GM12865 (cell line): ENCODE data around the gene STK39.

Experiments used
- DNase-seq: peaks from one replicate; pipeline ENCODE4 v3.0.0; 2010; ENCODE audit warnings: low read depth
- H3K4me3 ChIP-seq: 2 replicates; pipeline ENCODE4 v1.5.1; 2011; ENCODE audit warnings: mild to moderate bottlenecking, low read depth, low read length, control low read depth
- TF ChIP-seq, protein P1 (sequence below): IDR thresholded peaks from 2 replicates; pipeline ENCODE4 v1.5.1; 2011; ENCODE audit warnings: low read length, control low read depth, low read depth, inconsistent platforms; ENCODE audit not compliant: insufficient read depth; ENCODE audit errors: missing control alignments

STK39 gene

DNA sequence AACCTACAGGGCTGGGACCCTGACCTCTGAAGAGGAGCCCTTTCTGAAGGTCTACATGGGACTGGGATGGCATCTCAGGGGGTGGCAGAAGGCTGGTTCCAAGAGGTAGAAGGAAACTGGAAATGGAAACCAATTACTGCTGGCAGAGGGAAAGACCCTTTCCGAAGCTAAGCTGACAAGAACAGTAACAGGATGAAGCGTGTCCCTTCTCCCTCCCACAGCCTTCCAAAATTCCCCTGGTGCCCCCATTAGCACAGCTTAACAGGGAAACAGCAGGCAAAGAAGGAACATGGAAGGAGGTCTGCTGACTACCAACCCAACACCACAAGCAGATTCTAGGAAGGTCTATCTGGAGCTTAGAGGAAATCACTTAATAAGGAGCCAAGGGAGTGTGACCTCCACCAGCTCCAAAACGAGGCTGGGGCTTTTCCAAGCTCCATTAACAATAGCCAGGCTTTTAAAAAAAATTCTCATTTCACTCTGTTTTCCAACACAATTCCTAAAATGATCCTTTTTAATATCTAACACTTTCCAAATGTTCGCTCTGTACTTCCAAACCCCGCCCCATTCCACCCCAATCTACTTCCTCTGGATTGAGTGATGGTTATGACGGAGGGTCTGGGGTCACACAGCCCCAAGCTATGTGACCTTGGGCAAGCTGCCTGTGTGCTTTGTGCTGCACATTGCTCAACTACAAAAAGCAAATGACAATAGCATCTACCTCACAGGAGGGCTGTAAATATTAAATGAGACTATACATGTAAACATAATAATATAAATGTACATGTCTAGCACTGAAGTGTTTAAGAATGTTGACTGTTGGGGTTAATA lies 55.2 kb downstream of the STK39 start:
- TF ChIP-seq, protein P1, sequence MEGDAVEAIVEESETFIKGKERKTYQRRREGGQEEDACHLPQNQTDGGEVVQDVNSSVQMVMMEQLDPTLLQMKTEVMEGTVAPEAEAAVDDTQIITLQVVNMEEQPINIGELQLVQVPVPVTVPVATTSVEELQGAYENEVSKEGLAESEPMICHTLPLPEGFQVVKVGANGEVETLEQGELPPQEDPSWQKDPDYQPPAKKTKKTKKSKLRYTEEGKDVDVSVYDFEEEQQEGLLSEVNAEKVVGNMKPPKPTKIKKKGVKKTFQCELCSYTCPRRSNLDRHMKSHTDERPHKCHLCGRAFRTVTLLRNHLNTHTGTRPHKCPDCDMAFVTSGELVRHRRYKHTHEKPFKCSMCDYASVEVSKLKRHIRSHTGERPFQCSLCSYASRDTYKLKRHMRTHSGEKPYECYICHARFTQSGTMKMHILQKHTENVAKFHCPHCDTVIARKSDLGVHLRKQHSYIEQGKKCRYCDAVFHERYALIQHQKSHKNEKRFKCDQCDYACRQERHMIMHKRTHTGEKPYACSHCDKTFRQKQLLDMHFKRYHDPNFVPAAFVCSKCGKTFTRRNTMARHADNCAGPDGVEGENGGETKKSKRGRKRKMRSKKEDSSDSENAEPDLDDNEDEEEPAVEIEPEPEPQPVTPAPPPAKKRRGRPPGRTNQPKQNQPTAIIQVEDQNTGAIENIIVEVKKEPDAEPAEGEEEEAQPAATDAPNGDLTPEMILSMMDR: no peak
- no peak overlapping the region for H3K4me3 ChIP-seq
- DNase-seq: no peak

GRCh38 chr2:168190590-168191336 lies 56.6 kb downstream of the STK39 start:
- no peak for DNase-seq
- TF ChIP-seq, protein P1: no peak
- H3K4me3 ChIP-seq: no peak overlapping the region

GRCh38 chr2:168189835-168190569 lies 57.4 kb downstream of the STK39 start:
- no peak overlapping the region for H3K4me3 ChIP-seq

DNA sequence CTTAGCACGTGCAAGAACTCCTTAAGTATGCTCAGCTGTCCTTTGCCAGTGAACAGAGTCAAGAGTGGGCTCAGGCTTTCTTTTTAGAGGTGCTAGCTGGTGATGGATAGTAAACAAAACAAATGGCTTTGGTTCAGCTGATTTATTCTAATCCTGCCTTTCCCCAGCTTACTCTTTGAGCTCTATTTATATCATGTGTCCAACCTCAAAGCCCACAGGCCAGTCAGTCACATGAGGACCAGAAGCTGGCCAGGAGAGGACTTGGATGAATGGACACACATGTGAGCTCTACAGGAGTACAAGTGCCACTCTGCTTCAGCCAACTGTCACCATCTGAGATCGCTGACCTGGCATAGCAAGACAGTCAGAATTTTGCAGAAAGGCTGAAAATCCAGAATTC lies 59.4 kb downstream of the STK39 start:
- TF ChIP-seq, protein P1: no peak
- no peak overlapping the region for H3K4me3 ChIP-seq
- DNase-seq: no peak

More at GRCh38 chr2:168189835-168190569, 57.4 kb downstream of the STK39 start:
- TF ChIP-seq, protein P1: no peak
- no peak for DNase-seq

DNA sequence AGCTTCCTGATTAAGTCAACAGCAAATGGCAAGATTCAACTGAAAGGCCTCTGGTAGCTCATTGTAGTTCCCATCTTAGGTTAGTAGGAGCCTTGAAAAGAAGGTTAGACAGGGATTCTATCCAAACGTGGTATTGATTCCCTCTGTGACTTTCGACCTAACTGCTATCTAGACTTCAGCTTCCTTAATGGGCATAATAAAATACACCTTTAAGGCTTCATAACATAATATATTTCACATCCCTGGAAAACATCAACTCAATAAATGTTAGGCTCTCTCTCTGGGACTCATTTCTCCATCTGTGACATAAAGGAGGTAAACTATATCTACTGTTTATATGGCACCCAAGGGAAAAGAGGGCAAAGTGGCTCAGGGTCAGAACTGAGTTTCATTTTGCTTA lies 60.9 kb downstream of the STK39 start:
- H3K4me3 ChIP-seq: no peak overlapping the region
- no peak for DNase-seq
- TF ChIP-seq, protein P1: no peak

GRCh38 chr2:168185583-168186274 lies 61.7 kb downstream of the STK39 start:
- H3K4me3 ChIP-seq: no peak overlapping the region
- no peak for DNase-seq
- TF ChIP-seq, protein P1: no peak
